GM23338 (cell line): ENCODE data around the gene TEDC1. TPM values are rescaled to one million over a fixed set of nuclear protein-coding genes. Genes with fewer than 3 reads are reported as not detected.

Source experiments
- ATAC-seq: fragments of 200-7000 bp; cut with Tn5 transposase; 3 replicates; pipeline ENCODE4 v1.9.1; 2020
- DNase-seq: peaks from one replicate; pipeline ENCODE4 v3.0.0-alpha.2; 2015; ENCODE audit warnings: low spot score
- H2AFZ ChIP-seq: fragments of 200-600 bp; sonication (generic); 2 replicates; pipeline ENCODE4 v1.8.0; 2016; ENCODE audit warnings: antibody characterized with exemption, mild to moderate bottlenecking, moderate library complexity
- H3F3A ChIP-seq: fragments of 200-600 bp; sonication (generic); replicated peaks from 2 replicates; pipeline ENCODE4 v1.8.0; 2017; ENCODE audit warnings: antibody characterized with exemption, mixed run types, low read depth
- H3K27ac ChIP-seq: fragments of 200-600 bp; sonication (generic); 2 replicates; pipeline ENCODE4 v1.6.1; 2016; ENCODE audit warnings: low read depth
- H3K27me3 ChIP-seq: fragments of 200-600 bp; sonication (generic); 2 replicates; pipeline ENCODE4 v1.8.0; 2016; ENCODE audit warnings: mild to moderate bottlenecking, mixed run types, moderate library complexity; ENCODE audit not compliant: insufficient read depth
- H3K36me3 ChIP-seq: fragments of 200-600 bp; sonication (generic); 2 replicates; pipeline ENCODE4 v1.8.0; 2016; ENCODE audit warnings: mild to moderate bottlenecking; ENCODE audit not compliant: insufficient read depth
- H3K4me1 ChIP-seq: fragments of 200-600 bp; sonication (generic); 2 replicates; pipeline ENCODE4 v1.8.0; 2016; ENCODE audit warnings: mild to moderate bottlenecking, moderate library complexity; ENCODE audit not compliant: insufficient read depth
- H3K4me2 ChIP-seq: fragments of 200-600 bp; sonication (generic); 2 replicates; pipeline ENCODE4 v1.7.1; 2017; ENCODE audit warnings: mixed run types
- H3K4me3 ChIP-seq: fragments of 200-600 bp; sonication (generic); 2 replicates; pipeline ENCODE4 v1.6.1; 2016; ENCODE audit warnings: mixed run types
- H3K79me2 ChIP-seq: fragments of 200-600 bp; sonication (generic); replicated peaks from 2 replicates; pipeline ENCODE4 v1.8.0; 2017; ENCODE audit warnings: mild to moderate bottlenecking; ENCODE audit not compliant: insufficient read depth
- H3K9me2 ChIP-seq: fragments of 200-600 bp; sonication (generic); 2 replicates; pipeline ENCODE4 v1.8.0; 2017; ENCODE audit not compliant: insufficient read depth
- H4K20me1 ChIP-seq: fragments of 200-600 bp; sonication (generic); replicated peaks from 2 replicates; pipeline ENCODE4 v1.8.0; 2017; ENCODE audit warnings: mild to moderate bottlenecking; ENCODE audit not compliant: insufficient read depth
- H3K27ac Mint-ChIP-seq: 2 replicates; pipeline ENCODE4 v1.8.0; 2020; ENCODE audit warnings: inconsistent platforms, mild to moderate bottlenecking, moderate library complexity, mixed read lengths
- H3K27me3 Mint-ChIP-seq: 3 replicates; pipeline ENCODE4 v1.8.0; 2022; ENCODE audit warnings: low read depth, mild to moderate bottlenecking, moderate library complexity, mixed read lengths, inconsistent platforms; ENCODE audit not compliant: insufficient read depth, poor library complexity
- H3K36me3 Mint-ChIP-seq: 3 replicates; pipeline ENCODE4 v1.8.0; 2021; ENCODE audit warnings: low read depth, mild to moderate bottlenecking, inconsistent platforms, moderate library complexity, mixed read lengths
- H3K4me1 Mint-ChIP-seq: 3 replicates; pipeline ENCODE4 v1.8.0; 2020; ENCODE audit warnings: mild to moderate bottlenecking, inconsistent platforms, mixed read lengths
- H3K4me3 Mint-ChIP-seq: 3 replicates; pipeline ENCODE4 v1.8.0; 2021; ENCODE audit warnings: moderate library complexity, mild to moderate bottlenecking, inconsistent platforms, mixed read lengths
- H3K9me3 Mint-ChIP-seq: 3 replicates; pipeline ENCODE4 v1.8.0; 2020; ENCODE audit warnings: moderate library complexity, mild to moderate bottlenecking, inconsistent platforms, mixed read lengths
- JUNB ChIP-seq: IDR thresholded peaks from one replicate; pipeline ENCODE4 v1.6.1; 2016; ENCODE audit warnings: antibody characterized with exemption; ENCODE audit not compliant: unreplicated experiment
- REST ChIP-seq: IDR thresholded peaks from one replicate; pipeline ENCODE4 v1.6.1; 2018; ENCODE audit warnings: antibody characterized with exemption; ENCODE audit not compliant: unreplicated experiment
- polyA plus RNA-seq: library from polyadenylated mRNA; unstranded; fragments of >200 nt; fragmentation: Nextera tagmentation; extraction: Ambion mirVana; gene quantifications from 2 replicates; pipeline ENCODE4 v1.2.1, GENCODE V29; 2016
- total RNA-seq: library from RNA; depleted of rRNA; stranded (reverse); fragments of >200 nt; shearing (Covaris generic); gene quantifications from 2 replicates; pipeline ENCODE4 v1.2.3, GENCODE V29; 2014; rRNA removed

TEDC1 gene
- total and polyA plus RNA-seq, 2 experiments from 2014 or later = 5.9 to 16.3 TPM

- Mint-ChIP-seq H3K4me3 (no peak overlapping the region), H3K36me3 (peaks cover 27% of the 10 kb centered on the region), H3K4me1 (no peaks in the 10 kb centered on the region), H3K27me3 (peaks cover 8% of the 10 kb centered on the region), H3K9me3 (peaks cover 78% of the 10 kb centered on the region), H3K27ac (no peak overlapping the region)
- H3K4me2 ChIP-seq = no peak overlapping the region
- no peaks in the 10 kb centered on the region for H4K20me1 ChIP-seq
- H2AFZ ChIP-seq = no peak overlapping the region
- no peak overlapping the region for H3K4me3 ChIP-seq
- no peak for DNase-seq
- H3K79me2 ChIP-seq = no peaks in the 10 kb centered on the region
- H3K27me3 ChIP-seq = no peaks in the 10 kb centered on the region
- H3K9me2 ChIP-seq = no peaks in the 10 kb centered on the region
- H3K27ac ChIP-seq = no peak overlapping the region
- ATAC-seq = no peak
- H3F3A ChIP-seq = no peaks in the 10 kb centered on the region
- no peaks in the 10 kb centered on the region for H3K36me3 ChIP-seq
- no peaks in the 10 kb centered on the region for H3K4me1 ChIP-seq
- no peak for TF ChIP-seq REST
- no peak for TF ChIP-seq JUNB
These were observed 56.7 kb downstream of the TEDC1 start for GRCh38 chr14:105547741-105548169.

Other genes starting within 250 kb of the TEDC1 start
- 11.6 and 12.1 TPM in 2 replicates for gene BTBD6, start 242.7 kb upstream of the TEDC1 start, total RNA-seq
- 2.2 and 3.2 TPM in 2 replicates for gene BTBD6, start 242.7 kb upstream of the TEDC1 start, polyA plus RNA-seq
- gene BRF1, start 190.2 kb upstream of the TEDC1 start, total RNA-seq = 27.8 and 29.9 TPM in 2 replicates
- gene BRF1, start 190.2 kb upstream of the TEDC1 start, polyA plus RNA-seq = 7.6 and 8.6 TPM in 2 replicates
- gene PACS2, start 176.5 kb upstream of the TEDC1 start, total RNA-seq = 67.7 and 79.0 TPM in 2 replicates
- gene PACS2, start 176.5 kb upstream of the TEDC1 start, polyA plus RNA-seq = 22.5 and 27.5 TPM in 2 replicates
- 0.21 and 0.54 TPM in 2 replicates for gene TEX22, start 92.7 kb upstream of the TEDC1 start, total RNA-seq
- gene TEX22, start 92.7 kb upstream of the TEDC1 start, polyA plus RNA-seq = 0.10 and 0.21 TPM in 2 replicates
- gene MTA1, start 71.4 kb upstream of the TEDC1 start, total RNA-seq = 104 and 126 TPM in 2 replicates
- 53.3 and 63.2 TPM in 2 replicates for gene MTA1, start 71.4 kb upstream of the TEDC1 start, polyA plus RNA-seq
- gene CRIP2, start 16.4 kb upstream of the TEDC1 start, total RNA-seq = 3.4 and 5.0 TPM in 2 replicates
- gene CRIP2, start 16.4 kb upstream of the TEDC1 start, polyA plus RNA-seq = 9.6 and 12.3 TPM in 2 replicates
- 0.80 and 7.7 TPM in 2 replicates for gene CRIP1, start 4.4 kb upstream of the TEDC1 start, total RNA-seq
- 8.4 and 13.2 TPM in 2 replicates for gene CRIP1, start 4.4 kb upstream of the TEDC1 start, polyA plus RNA-seq
- 0.93 and 1.3 TPM in 2 replicates for gene TMEM121, start 35.3 kb downstream of the TEDC1 start, total RNA-seq
- 0.13 and 0.42 TPM in 2 replicates for gene TMEM121, start 35.3 kb downstream of the TEDC1 start, polyA plus RNA-seq